ENCODE measurements around the gene TAS2R41.
"Not testable (repeated sequence)": the region's sequence is repeated elsewhere in the genome, so short reads cannot be mapped to it uniquely, and the experiment has no call there.

TAS2R41 gene

GRCh38 chr7:143479055-143479766 lies 1.5 kb downstream of the TAS2R41 start:
- ChIA-PET POLR2A (no interaction called here), CTCF (interaction anchor here (1.5 kb wide), 1 partner anchor 24 kb away, joined by 5 read pairs; no protein-coding TSS in a partner anchor)
- DNase-seq (ENCODE audit: extremely low spot score): no peak
- TF ChIP-seq CTCF (IDR thresholded peaks at IDR 0.05; ENCODE audit: control extremely low read depth, extremely low read depth, low read depth, missing control alignments): no peak

GRCh38 chr7:143480501-143480900 lies 2.8 kb downstream of the TAS2R41 start:
- CTCF ChIA-PET: interaction anchor here (1.0 to 1.5 kb wide), 3 partner anchors 11 to 23 kb away, joined by 3 to 5 read pairs (median 3); no protein-coding TSS in a partner anchor
- no peak for TF ChIP-seq CTCF (IDR thresholded peaks at IDR 0.05; ENCODE audit: control extremely low read depth, extremely low read depth, low read depth, missing control alignments)
- POLR2A ChIA-PET: no interaction called here
- no peak for DNase-seq (ENCODE audit: extremely low spot score)

GRCh38 chr7:143484119-143484518 lies 6.4 kb downstream of the TAS2R41 start:
- ChIA-PET POLR2A (no interaction called here), CTCF (no interaction called here)
- no peak for DNase-seq (ENCODE audit: extremely low spot score)
- no peak for TF ChIP-seq CTCF (IDR thresholded peaks at IDR 0.05; ENCODE audit: control extremely low read depth, extremely low read depth, low read depth, missing control alignments)

GRCh38 chr7:143485094-143485493 lies 7.4 kb downstream of the TAS2R41 start:
- CTCF ChIA-PET: no interaction called here
- POLR2A ChIA-PET: no interaction called here
- no peak for TF ChIP-seq CTCF (IDR thresholded peaks at IDR 0.05; ENCODE audit: control extremely low read depth, extremely low read depth, low read depth, missing control alignments)
- DNase-seq (ENCODE audit: extremely low spot score): no peak

GRCh38 chr7:143485500-143485899 lies 7.8 kb downstream of the TAS2R41 start:
- TF ChIP-seq CTCF (IDR thresholded peaks at IDR 0.05; ENCODE audit: control extremely low read depth, extremely low read depth, low read depth, missing control alignments): no peak
- no peak for DNase-seq (ENCODE audit: extremely low spot score)
- ChIA-PET CTCF (no interaction called here), POLR2A (no interaction called here)

- POLR2A ChIA-PET; DNase-seq (ENCODE audit: extremely low spot score); CTCF ChIA-PET: not testable (repeated sequence)
These were observed 8.6 kb downstream of the TAS2R41 start for GRCh38 chr7:143486266-143486665.

- CTCF ChIA-PET: interaction anchor here (1.1 kb wide), 1 partner anchor 641 kb away, joined by 3 read pairs; no protein-coding TSS in a partner anchor
- DNase-seq (ENCODE audit: extremely low spot score): no peak
- POLR2A ChIA-PET: no interaction called here
- TF ChIP-seq CTCF (IDR thresholded peaks at IDR 0.05; ENCODE audit: control extremely low read depth, extremely low read depth, low read depth, missing control alignments): no peak
These were observed 9.4 kb downstream of the TAS2R41 start for GRCh38 chr7:143487061-143487460.
